Endothelial cell of umbilical vein (primary cell): ENCODE measurements around the gene ASCL5. TPM values are rescaled to one million over a fixed set of nuclear protein-coding genes. Genes with fewer than 3 reads are reported as not detected.

ENCODE experiments used
- BruUV-seq: library from RNA; stranded (reverse); fragments of 400-500 nt; replicated peaks from 2 replicates; lab custom pipeline; 2021; lab: Mats Ljungman, UMichigan
- CTCF ChIA-PET: fragments of 300-600, 350-600 bp; sonication (Branson Sonifier 250); formaldehyde crosslinking; loops from one replicate; lab custom pipeline; 2021; ENCODE audit warnings: antibody characterized with exemption, inconsistent platforms; lab: Charles Lee
- POLR2A ChIA-PET: fragments of 300-600, 350-600 bp; sonication (Branson Sonifier 250); formaldehyde crosslinking; loops from one replicate; lab custom pipeline; 2021; ENCODE audit warnings: antibody characterized with exemption, inconsistent platforms; lab: Charles Lee
- DNase-seq: peaks from one replicate; pipeline ENCODE4 v3.0.0-alpha.2; 2011; ENCODE audit warnings: low read depth, low spot score
- FAIRE-seq: peaks from 2 replicates; lab custom pipeline; 2011; peaks lifted over from hg19 to GRCh38; lab: Jason Lieb, UNC
- H2AFZ ChIP-seq: 2 replicates; pipeline ENCODE4 v1.6.0; 2012; ENCODE audit warnings: low read depth, low read length, control low read depth, inconsistent platforms
- H3K27ac ChIP-seq: 2 replicates; pipeline ENCODE4 v1.5.1; 2011; ENCODE audit warnings: low read depth, mild to moderate bottlenecking, control low read depth, low read length, moderate library complexity; ENCODE audit not compliant: insufficient read depth
- H3K27me3 ChIP-seq, 2 experiments: 2 replicates each; pipeline versions ENCODE4 v1.6.0 to v1.6.1; 2011; ENCODE audit warnings: low read length in 2 of 2, mixed read lengths in 1 of 2; ENCODE audit not compliant: control insufficient read depth in 2 of 2, insufficient read depth in 2 of 2
- H3K36me3 ChIP-seq, 2 experiments: 2 replicates in 1 of 2; 3 replicates in 1 of 2; pipeline ENCODE4 v1.5.1; 2011; ENCODE audit warnings: low read length in 2 of 2, mild to moderate bottlenecking in 1 of 2, moderate library complexity in 1 of 2; ENCODE audit not compliant: control insufficient read depth in 2 of 2, insufficient read depth in 2 of 2; ENCODE audit errors: extremely low read depth in 1 of 2
- H3K4me1 ChIP-seq: 3 replicates; pipeline ENCODE4 v1.5.1; 2011; ENCODE audit warnings: mild to moderate bottlenecking, low read length; ENCODE audit not compliant: control insufficient read depth, insufficient read depth; ENCODE audit errors: extremely low read depth
- H3K4me2 ChIP-seq: 2 replicates; pipeline ENCODE4 v1.6.1; 2011; ENCODE audit warnings: low read length, control low read depth, mixed read lengths; ENCODE audit not compliant: insufficient read depth
- H3K4me3 ChIP-seq, 3 experiments: fragments of 200-600 bp in 1 of 3; sonication (generic), shearing (Covaris generic) in 1 of 3; replicated peaks in 1 of 3; 2 replicates each; pipeline ENCODE4 v1.5.1; 2011 to 2016; ENCODE audit warnings: control low read depth in 3 of 3, low read length in 3 of 3, mild to moderate bottlenecking in 2 of 3, inconsistent platforms in 1 of 3, low read depth in 1 of 3, moderate library complexity in 1 of 3; ENCODE audit not compliant: insufficient read depth in 1 of 3
- H3K79me2 ChIP-seq: 2 replicates; pipeline ENCODE4 v1.6.0; 2012; ENCODE audit warnings: low read length, inconsistent platforms; ENCODE audit not compliant: control insufficient read depth, insufficient read depth
- H3K9ac ChIP-seq: replicated peaks from 2 replicates; pipeline ENCODE3; 2011; ENCODE audit warnings: low read length, control low read depth; ENCODE audit not compliant: insufficient read depth; ENCODE audit errors: extremely low read depth
- H3K9me1 ChIP-seq: replicated peaks from 3 replicates; pipeline ENCODE4 v1.6.0; 2011; ENCODE audit warnings: mild to moderate bottlenecking, low read length; ENCODE audit not compliant: control insufficient read depth, insufficient read depth; ENCODE audit errors: extremely low read depth
- H3K9me3 ChIP-seq: replicated peaks from 2 replicates; pipeline ENCODE4 v1.5.1; 2012; ENCODE audit warnings: low read length, inconsistent platforms; ENCODE audit not compliant: control insufficient read depth, insufficient read depth
- H4K20me1 ChIP-seq: replicated peaks from 2 replicates; pipeline ENCODE3; 2011; ENCODE audit warnings: mild to moderate bottlenecking, low read length; ENCODE audit not compliant: control insufficient read depth, insufficient read depth; ENCODE audit errors: extremely low read depth
- CTCF ChIP-seq, 2 donors: IDR thresholded peaks; 1 replicate in 1 of 2; 2 replicates in 1 of 2; pipeline ENCODE4 v1.5.1; 2011; ENCODE audit warnings: low read length in 2 of 2, mild to moderate bottlenecking in 2 of 2, moderate library complexity in 2 of 2, control low read depth in 1 of 2, inconsistent platforms in 1 of 2, low read depth in 1 of 2; ENCODE audit not compliant: insufficient read depth in 1 of 2; ENCODE audit errors: extremely low read depth in 1 of 2
- FOS ChIP-seq: IDR thresholded peaks from 2 replicates; pipeline ENCODE4 v1.6.1; 2011; ENCODE audit warnings: mild to moderate bottlenecking, low read length, moderate library complexity, borderline replicate concordance; ENCODE audit not compliant: insufficient read depth
- GATA2 ChIP-seq: IDR thresholded peaks from 2 replicates; pipeline ENCODE4 v1.7.0; 2011; ENCODE audit warnings: low read depth, mild to moderate bottlenecking, moderate library complexity, mixed read lengths, low read length; ENCODE audit not compliant: insufficient read length, insufficient read depth
- MYC ChIP-seq: IDR thresholded peaks from one replicate; pipeline ENCODE4 v1.6.1; 2011; ENCODE audit warnings: mild to moderate bottlenecking, low read depth, low read length
- dilution Hi-C: fragments of 300-500 bp; cut with MboI; formaldehyde crosslinking; loops from one replicate; pipeline ENCODE4 v1.15.0; 2019; ENCODE audit warnings: low sequenced_read_pairs; ENCODE audit not compliant: extremely low pct_ligation_motif_present
- intact Hi-C: fragments of 100-400 bp; cut with micrococcal nuclease; formaldehyde crosslinking; loops from one replicate; pipeline ENCODE4 v1.10.0; 2022
- polyA plus RNA-seq, 4 experiments: library from polyadenylated mRNA; depleted of rRNA in 3 of 4; stranded (reverse) in 3 of 4; unstranded in 1 of 4; fragments of >200 nt; gene quantifications; 2 replicates each; pipeline versions ENCODE4 v1.2.1 to v1.2.3, GENCODE V29; 2011 to 2012; ENCODE audit warnings: missing spikeins in 1 of 4
- total RNA-seq: library from RNA; stranded (reverse); gene quantifications from 2 replicates; pipeline ENCODE4 v1.2.3, GENCODE V29; 2021

The ASCL5 gene
- total and polyA plus RNA-seq, 2 donors (not counting 3 experiments of a cell fraction or from before 2014, with no cell fraction given), result not detected

GRCh38 chr1:201112926-201113325, 14.1 kb downstream of the ASCL5 start:
- Histone ChIP-seq H3K9me3 (no peaks in the 10 kb centered on the region), H3K4me1 (no peaks in the 10 kb centered on the region), H3K9ac (no peak overlapping the region), H3K27me3 (peaks cover 18 to 34% of the 10 kb centered on the region in 2 experiments), H3K4me3 (no peak overlapping the region), H4K20me1 (no peaks in the 10 kb centered on the region), H3K4me2 (no peak overlapping the region), H2AFZ (no peak overlapping the region), H3K79me2 (no peaks in the 10 kb centered on the region), H3K27ac (no peak overlapping the region), H3K36me3 (no peaks in the 10 kb centered on the region), H3K9me1 (no peaks in the 10 kb centered on the region)
- CTCF ChIA-PET, result interaction anchor here (0.9 to 3.7 kb wide), 6 partner anchors 14 to 141 kb away, joined by 3 to 70 read pairs (median 8); no protein-coding TSS in a partner anchor
- POLR2A ChIA-PET, result no interaction called here
- no peak for TF ChIP-seq MYC
- no peak for TF ChIP-seq GATA2
- intact Hi-C loops (loop anchor here (5.0 to 10.0 kb wide), 4 partner anchors 71 to 558 kb away; partner anchors contain the start of genes INAVA and KIF14), dilution Hi-C loops (no loop called here)
- FAIRE-seq (no peak), DNase-seq (no peak)
- no TSS peak for BruUV-seq

GRCh38 chr1:201112173-201112731, 14.7 kb downstream of the ASCL5 start, which contains the start of gene CACNA1S:
TSS of gene CACNA1S (minus strand) at chr1:201112426. CDS start at chr1:201112339, 87 bp downstream.
- H3K4me1 ChIP-seq, result no peaks in the 10 kb centered on the region
- no TSS peak for BruUV-seq
- no peaks in the 10 kb centered on the region for H3K79me2 ChIP-seq
- H3K36me3 ChIP-seq, result no peaks in the 10 kb centered on the region
- no peak within 1 kb of the TSS for H3K9ac ChIP-seq
- no peak for FAIRE-seq
- no peak within 1 kb of the TSS for H3K4me3 ChIP-seq
- no peaks in the 10 kb centered on the region for H3K9me1 ChIP-seq
- ChIA-PET CTCF (interaction anchor here (1.5 to 1.9 kb wide), 2 partner anchors 26 to 33 kb away, joined by 5 to 10 read pairs; no protein-coding TSS in a partner anchor), POLR2A (interaction anchor here (0.6 kb wide), 1 partner anchor 24 kb away, joined by 3 read pairs; no protein-coding TSS in a partner anchor)
- H3K4me2 ChIP-seq, result no peak within 1 kb of the TSS
- H2AFZ ChIP-seq, result no peak within 1 kb of the TSS
- dilution Hi-C loops (no loop called here), intact Hi-C loops (loop anchor here (5.0 to 10.0 kb wide), 4 partner anchors 70 to 557 kb away; partner anchors contain the start of genes INAVA and KIF14)
- H3K27ac ChIP-seq, result no peak within 1 kb of the TSS
- DNase-seq, result no peak
- TF ChIP-seq CTCF (IDR thresholded peaks at IDR 0.05; ENCODE audit: extremely low read depth in 1 of 2, insufficient read depth in 1 of 2, low read depth in 1 of 2, low read length in 2 of 2) (no peak), FOS (no peak)
- H3K9me3 ChIP-seq, result no peaks in the 10 kb centered on the region
- peaks cover 20 to 30% of the 10 kb centered on the region in 2 experiments for H3K27me3 ChIP-seq
- H4K20me1 ChIP-seq, result no peaks in the 10 kb centered on the region
